ACHN (cell line): ENCODE data around the gene HAUS3.

Experiments
- DNase-seq: peaks from one replicate; pipeline ENCODE4 v3.0.0-alpha.2; 2015
- in situ Hi-C: cut with HindIII; loops from 2 replicates; pipeline ENCODE4 v1.10.0; 2017; ENCODE audit warnings: low sequenced_read_pairs, low pct_ligation_motif_present, low pct_unique_long_range_greater_than_20kb

HAUS3 gene

GRCh38 chr4:2266821-2267220, 24.9 kb upstream of the HAUS3 start:
- DNase-seq = no peak
- in situ Hi-C loops = no loop called here

GRCh38 chr4:2266181-2266580, 24.3 kb upstream of the HAUS3 start:
- in situ Hi-C loops = no loop called here
- no peak for DNase-seq

- in situ Hi-C loops = no loop called here
- DNase-seq = no peak
These were observed 23.5 kb upstream of the HAUS3 start for GRCh38 chr4:2265113-2266110.

- in situ Hi-C loops = no loop called here
- no peak for DNase-seq
These were observed 22.6 kb upstream of the HAUS3 start for GRCh38 chr4:2264481-2265041.

GRCh38 chr4:2263926-2264321, 22.0 kb upstream of the HAUS3 start:
- no peak for DNase-seq
- in situ Hi-C loops = no loop called here

- in situ Hi-C loops = no loop called here
- no peak for DNase-seq
These were observed 21.0 kb upstream of the HAUS3 start for GRCh38 chr4:2262944-2263250.

- in situ Hi-C loops = no loop called here
- peak; percentile 97 for DNase-seq
These were observed 20.4 kb upstream of the HAUS3 start for GRCh38 chr4:2262145-2262943.

- DNase-seq = no peak
- in situ Hi-C loops = no loop called here
These were observed 19.9 kb upstream of the HAUS3 start, which contains the start of gene MXD4 for GRCh38 chr4:2261853-2262144. MXD4 (minus strand) TSS chr4:2262109; CDS start chr4:2261980, 129 bp downstream.

- DNase-seq = peak; percentile 59
- in situ Hi-C loops = no loop called here
These were observed 19.4 kb upstream of the HAUS3 start for GRCh38 chr4:2261110-2261852.

- in situ Hi-C loops = no loop called here
These were observed 18.6 kb upstream of the HAUS3 start for GRCh38 chr4:2260344-2261109.

GRCh38 chr4:2259541-2260343, 17.8 kb upstream of the HAUS3 start:
- in situ Hi-C loops = no loop called here
- DNase-seq = no peak

More at GRCh38 chr4:2260344-2261109, 18.6 kb upstream of the HAUS3 start:
- DNase-seq = no peak

- DNase-seq = no peak
- in situ Hi-C loops = no loop called here
These were observed 17.2 kb upstream of the HAUS3 start for GRCh38 chr4:2259036-2259540.

- no peak for DNase-seq
- in situ Hi-C loops = no loop called here
These were observed 16.4 kb upstream of the HAUS3 start for GRCh38 chr4:2258091-2259035.

GRCh38 chr4:2257361-2258081, 15.6 kb upstream of the HAUS3 start:
- in situ Hi-C loops = no loop called here

GRCh38 chr4:2256781-2257191, 14.9 kb upstream of the HAUS3 start:
- in situ Hi-C loops = no loop called here
- DNase-seq = no peak

More at GRCh38 chr4:2257361-2258081, 15.6 kb upstream of the HAUS3 start:
- no peak for DNase-seq
